Stomach smooth muscle (tissue), 2 donors: ENCODE measurements around the gene USP36.
"Not testable (repeated sequence)": the region's sequence is repeated elsewhere in the genome, so short reads cannot be mapped to it uniquely, and the experiment has no call there.

ENCODE experiments used
- H3K27ac ChIP-seq: one replicate; pipeline ENCODE4 v1.7.0; 2013; ENCODE audit warnings: mild to moderate bottlenecking, low read length, inconsistent platforms
- H3K27me3 ChIP-seq, 2 donors: one replicate each; pipeline ENCODE4 v1.7.0; 2013; ENCODE audit warnings: low read length in 2 of 2; ENCODE audit not compliant: insufficient read depth in 2 of 2, control insufficient read depth in 1 of 2
- H3K36me3 ChIP-seq, 2 donors: one replicate each; pipeline ENCODE4 v1.7.0; 2013; ENCODE audit warnings: low read length in 2 of 2; ENCODE audit not compliant: control insufficient read depth in 2 of 2, insufficient read depth in 2 of 2
- H3K4me1 ChIP-seq: one replicate; pipeline ENCODE4 v1.7.0; 2013; ENCODE audit warnings: low read length; ENCODE audit not compliant: control insufficient read depth, insufficient read depth
- H3K4me3 ChIP-seq, 2 donors: one replicate each; pipeline ENCODE4 v1.7.0; 2013; ENCODE audit warnings: low read length in 2 of 2
- H3K9ac ChIP-seq, 2 donors: one replicate each; pipeline ENCODE4 v1.7.0; 2013; ENCODE audit warnings: low read length in 2 of 2, mild to moderate bottlenecking in 1 of 2
- H3K9me3 ChIP-seq, 2 donors: one replicate each; pipeline ENCODE4 v1.7.0; 2013; ENCODE audit warnings: low read length in 2 of 2; ENCODE audit not compliant: control insufficient read depth in 2 of 2
- donor health status: healthy.
- donor health status: Pancreatic carcinoma.

USP36 gene

GRCh38 chr17:78765821-78766220 is 74.8 kb downstream of the USP36 start:
- H3K4me1 ChIP-seq = peaks cover 8% of the 10 kb centered on the region
- H3K9me3 ChIP-seq = no peaks in the 10 kb centered on the region
- no peak overlapping the region for H3K4me3 ChIP-seq
- H3K27me3 ChIP-seq = no peaks in the 10 kb centered on the region
- H3K9ac ChIP-seq = no peak overlapping the region
- H3K27ac ChIP-seq = no peak overlapping the region
- no peaks in the 10 kb centered on the region for H3K36me3 ChIP-seq

- Histone ChIP-seq H3K9ac (no peak overlapping the region), H3K9me3 (no peaks in the 10 kb centered on the region), H3K27ac (no peak overlapping the region), H3K27me3 (no peaks in the 10 kb centered on the region), H3K36me3 (no peaks in the 10 kb centered on the region), H3K4me1 (peaks cover 8% of the 10 kb centered on the region), H3K4me3 (no peak overlapping the region)
Observed at GRCh38 chr17:78764871-78765270, 75.7 kb downstream of the USP36 start.

GRCh38 chr17:78763561-78763960 is 77.1 kb downstream of the USP36 start:
- Histone ChIP-seq H3K27ac (no peak overlapping the region), H3K4me1 (peaks cover 11% of the 10 kb centered on the region), H3K4me3 (no peak overlapping the region), H3K9me3 (no peaks in the 10 kb centered on the region), H3K27me3 (no peaks in the 10 kb centered on the region), H3K36me3 (no peaks in the 10 kb centered on the region), H3K9ac (no peak overlapping the region)

- Histone ChIP-seq H3K27ac (no peak overlapping the region), H3K9me3 (no peaks in the 10 kb centered on the region), H3K36me3 (no peaks in the 10 kb centered on the region), H3K27me3 (no peaks in the 10 kb centered on the region), H3K4me1 (peaks cover 11% of the 10 kb centered on the region), H3K9ac (no peak overlapping the region), H3K4me3 (no peak overlapping the region)
Observed at GRCh38 chr17:78761789-78762406, 78.7 kb downstream of the USP36 start.

GRCh38 chr17:78759969-78760352 is 80.7 kb downstream of the USP36 start:
- Histone ChIP-seq H3K9me3 (no peaks in the 10 kb centered on the region), H3K36me3 (no peaks in the 10 kb centered on the region), H3K4me1 (peaks cover 8% of the 10 kb centered on the region), H3K27ac (peak overlapping the region; percentile 46), H3K9ac (no peak overlapping the region), H3K4me3 (no peak overlapping the region), H3K27me3 (no peaks in the 10 kb centered on the region)

- Histone ChIP-seq H3K27me3 (no peaks in the 10 kb centered on the region), H3K4me1 (peaks cover 8% of the 10 kb centered on the region), H3K36me3 (no peaks in the 10 kb centered on the region), H3K9me3 (no peaks in the 10 kb centered on the region), H3K27ac (peak overlapping the region; percentile 46), H3K4me3 (peak overlapping the region in 1 of 2 donors; percentile 44), H3K9ac (no peak overlapping the region)
Observed at GRCh38 chr17:78759203-78759968, 81.2 kb downstream of the USP36 start.

- Histone ChIP-seq H3K9ac (no peak overlapping the region), H3K4me1 (peaks cover 7% of the 10 kb centered on the region), H3K27me3 (no peaks in the 10 kb centered on the region)
Observed at GRCh38 chr17:78753316-78754250, 87.0 kb downstream of the USP36 start.

GRCh38 chr17:78751447-78752161 is 89.0 kb downstream of the USP36 start:
- H3K4me3 ChIP-seq = no peak overlapping the region
- H3K27me3 ChIP-seq = no peaks in the 10 kb centered on the region
- H3K4me1 ChIP-seq = peaks cover 24% of the 10 kb centered on the region
- H3K36me3 ChIP-seq = no peaks in the 10 kb centered on the region
- no peak overlapping the region for H3K9ac ChIP-seq
- H3K9me3 ChIP-seq = no peaks in the 10 kb centered on the region
- no peak overlapping the region for H3K27ac ChIP-seq

More at GRCh38 chr17:78753316-78754250, 87.0 kb downstream of the USP36 start:
- Histone ChIP-seq H3K9me3 (no peaks in the 10 kb centered on the region), H3K4me3 (no peak overlapping the region), H3K36me3 (no peaks in the 10 kb centered on the region), H3K27ac (no peak overlapping the region)

GRCh38 chr17:78751000-78751399 is 89.6 kb downstream of the USP36 start:
- H3K27ac ChIP-seq, H3K4me3 ChIP-seq, H3K36me3 ChIP-seq, H3K27me3 ChIP-seq, H3K9me3 ChIP-seq, H3K9ac ChIP-seq: not testable (repeated sequence)
- peaks cover 25% of the 10 kb centered on the region for H3K4me1 ChIP-seq

- Histone ChIP-seq H3K27me3 (no peaks in the 10 kb centered on the region), H3K4me3 (no peak overlapping the region), H3K36me3 (no peaks in the 10 kb centered on the region), H3K9ac (no peak overlapping the region), H3K4me1 (peaks cover 27% of the 10 kb centered on the region), H3K9me3 (no peaks in the 10 kb centered on the region), H3K27ac (no peak overlapping the region)
Observed at GRCh38 chr17:78748730-78749317, 91.8 kb downstream of the USP36 start.
